Umbilical cord (tissue), 2 donors: Measurements from ENCODE around the gene ZBTB8B. TPM values are rescaled to one million over a fixed set of nuclear protein-coding genes. Genes with fewer than 3 reads are reported as not detected.
A peak's percentile ranks its signal among the peaks of the same experiment; 100 is the strongest.
"Not testable (repeated sequence)": the region's sequence is repeated elsewhere in the genome, so short reads cannot be mapped to it uniquely, and the experiment has no call there.

Source experiments
- DNase-seq: peaks from one replicate; pipeline ENCODE4 v3.0.0-alpha.2; 2015; ENCODE audit warnings: low spot score
- total RNA-seq: library from RNA; depleted of rRNA; stranded (reverse); fragments of >200 nt; gene quantifications from one replicate; pipeline ENCODE4 v1.2.3, GENCODE V29; 2014; ENCODE audit warnings: low replicate concordance; ENCODE audit not compliant: insufficient read depth

ZBTB8B gene
- total RNA-seq: 2.6 TPM

- DNase-seq: peak; percentile 93
Observed at GRCh38 chr1:32464716-32465577, at the start of gene ZBTB8B. Gene ZBTB8B (plus strand): TSS chr1:32465072. CDS start chr1:32470625, 5,553 bp downstream.

GRCh38 chr1:32421775-32422174, 43.1 kb upstream of the ZBTB8B start:
- no peak for DNase-seq

GRCh38 chr1:32426489-32427255, 38.2 kb upstream of the ZBTB8B start:
- DNase-seq: peak; percentile 66

GRCh38 chr1:32427264-32427963, 37.5 kb upstream of the ZBTB8B start:
- DNase-seq: peak; percentile 20

GRCh38 chr1:32431736-32432400, 33.0 kb upstream of the ZBTB8B start:
- DNase-seq: peak; percentile 19

- peak; percentile 18 for DNase-seq
Observed at GRCh38 chr1:32438136-32438535, 26.7 kb upstream of the ZBTB8B start.

GRCh38 chr1:32438777-32439176, 26.1 kb upstream of the ZBTB8B start:
- not testable (repeated sequence) for DNase-seq

GRCh38 chr1:32441467-32441866, 23.4 kb upstream of the ZBTB8B start:
- DNase-seq: not testable (repeated sequence)

- DNase-seq: peak; percentile 59
Observed at GRCh38 chr1:32447469-32448185, 17.2 kb upstream of the ZBTB8B start.

- peak; percentile 77 for DNase-seq
Observed at GRCh38 chr1:32448186-32448772, 16.6 kb upstream of the ZBTB8B start.

- DNase-seq: no peak
Observed at GRCh38 chr1:32448773-32449456, 16.0 kb upstream of the ZBTB8B start.

- DNase-seq: not testable (repeated sequence)
Observed at GRCh38 chr1:32449457-32449831, 15.4 kb upstream of the ZBTB8B start.

GRCh38 chr1:32454726-32455125, 10.1 kb upstream of the ZBTB8B start:
- no peak for DNase-seq

- no peak for DNase-seq
Observed at GRCh38 chr1:32455958-32456357, 8.9 kb upstream of the ZBTB8B start.

GRCh38 chr1:32458798-32459197, 6.1 kb upstream of the ZBTB8B start:
- not testable (repeated sequence) for DNase-seq

GRCh38 chr1:32462977-32463376, 1.9 kb upstream of the ZBTB8B start:
- not testable (repeated sequence) for DNase-seq

GRCh38 chr1:32464191-32464715, 619 bp upstream of the ZBTB8B start:
- peak; percentile 19 for DNase-seq

GRCh38 chr1:32465578-32465933, 684 bp downstream of the ZBTB8B start:
- no peak for DNase-seq

- DNase-seq: no peak
Observed at GRCh38 chr1:32466761-32467160, 1.9 kb downstream of the ZBTB8B start.

GRCh38 chr1:32468791-32469190, 3.9 kb downstream of the ZBTB8B start:
- no peak for DNase-seq
